HCT116 (cell line): ENCODE measurements around the gene TMEM184B. TPM values are rescaled to one million over a fixed set of nuclear protein-coding genes. Genes with fewer than 3 reads are reported as not detected.

Source experiments
- ATAC-seq: fragments of 200-7000 bp; cut with Tn5 transposase; 2 replicates; pipeline ENCODE4 v1.9.1; 2020; ENCODE audit warnings: mild to moderate bottlenecking, moderate library complexity
- BruUV-seq: library from RNA; stranded (reverse); fragments of 400-500 nt; replicated peaks from 2 replicates; lab custom pipeline; 2021; lab: Mats Ljungman, UMichigan
- CTCF ChIA-PET: fragments of 300-600 bp; sonication (Branson Sonifier 250); formaldehyde crosslinking; loops from one replicate; lab custom pipeline; 2021; ENCODE audit warnings: antibody characterized with exemption; lab: Charles Lee
- POLR2A ChIA-PET: fragments of 300-600, 350-600 bp; sonication (Branson Sonifier 250); formaldehyde crosslinking; loops from one replicate; lab custom pipeline; 2021; ENCODE audit warnings: antibody characterized with exemption; lab: Charles Lee
- RAD21 ChIA-PET, 2 experiments: fragments of 300-600 bp; sonication (Branson Sonifier 250); formaldehyde crosslinking; loops; one replicate each; lab custom pipeline; 2023; ENCODE audit warnings: low total read pairs in 2 of 2; ENCODE audit not compliant: uncharacterized antibody in 2 of 2, unreplicated experiment in 2 of 2, low non-redundant PET in 1 of 2; lab: Charles Lee
- DNase-seq: peaks from one replicate; pipeline ENCODE4 v3.0.0-alpha.2; 2010; ENCODE audit warnings: low read depth, low spot score
- H2AFZ ChIP-seq: fragments of 200-600 bp; shearing (Covaris generic), sonication (generic); 2 replicates; pipeline ENCODE4 v1.6.1; 2017; ENCODE audit warnings: low read depth, mixed run types, mixed read lengths, antibody characterized with exemption, low read length; ENCODE audit not compliant: poor library complexity, severe bottlenecking
- H3K27ac ChIP-seq: 2 replicates; pipeline ENCODE4 v1.5.1; 2012; ENCODE audit warnings: low read depth, low read length
- H3K27me3 ChIP-seq: fragments of 200-600 bp; sonication (generic); 2 replicates; pipeline ENCODE4 v1.6.1; 2016; ENCODE audit warnings: mixed run types, low read length, mixed read lengths; ENCODE audit not compliant: insufficient read depth
- H3K36me3 ChIP-seq, 2 experiments: fragments of 200-500 bp in 1 of 2; fragments of 200-600 bp in 1 of 2; sonication (Bioruptor generic) in 1 of 2; sonication (generic) in 1 of 2; 2 replicates each; pipeline versions ENCODE4 v1.5.1 to v1.6.1; 2014 to 2016; ENCODE audit warnings: low read length in 2 of 2, inconsistent platforms in 1 of 2, mixed read lengths in 1 of 2, mixed run types in 1 of 2; ENCODE audit not compliant: insufficient read depth in 2 of 2, control insufficient read depth in 1 of 2
- H3K4me1 ChIP-seq, 2 experiments: fragments of 200-600 bp in 1 of 2; sonication (generic) in 1 of 2; 2 replicates each; pipeline versions ENCODE4 v1.5.1 to v1.6.1; 2012 to 2017; ENCODE audit warnings: low read length in 2 of 2, inconsistent platforms in 1 of 2, mild to moderate bottlenecking in 1 of 2, mixed read lengths in 1 of 2, mixed run types in 1 of 2, moderate library complexity in 1 of 2; ENCODE audit not compliant: insufficient read depth in 2 of 2, control insufficient read depth in 1 of 2
- H3K4me2 ChIP-seq: fragments of 200-600 bp; sonication (generic); 2 replicates; pipeline ENCODE4 v1.6.1; 2017; ENCODE audit warnings: mixed run types, low read length, mixed read lengths
- H3K4me3 ChIP-seq, 2 experiments: fragments of 200-600 bp in 1 of 2; sonication (generic) in 1 of 2; replicated peaks in 1 of 2; 2 replicates each; pipeline ENCODE4 v1.5.1; 2011 to 2016; ENCODE audit warnings: low read length in 2 of 2, control low read depth in 1 of 2, low read depth in 1 of 2, mild to moderate bottlenecking in 1 of 2, mixed read lengths in 1 of 2, mixed run types in 1 of 2
- H3K79me2 ChIP-seq: fragments of 200-600 bp; sonication (generic); 2 replicates; pipeline ENCODE4 v1.6.1; 2017; ENCODE audit warnings: mild to moderate bottlenecking, mixed run types, low read length, moderate library complexity, mixed read lengths; ENCODE audit not compliant: insufficient read depth
- H3K9ac ChIP-seq: fragments of 200-600 bp; sonication (generic); 2 replicates; pipeline ENCODE4 v1.6.1; 2016; ENCODE audit warnings: low read length, mixed read lengths
- H3K9me2 ChIP-seq: fragments of 200-600 bp; sonication (generic), shearing (Covaris generic); 2 replicates; pipeline ENCODE4 v1.6.1; 2017; ENCODE audit warnings: mixed run types, mild to moderate bottlenecking, moderate library complexity; ENCODE audit not compliant: insufficient read depth
- H3K9me3 ChIP-seq, 2 experiments: fragments of 200-500 bp in 1 of 2; fragments of 200-600 bp in 1 of 2; sonication (Bioruptor generic) in 1 of 2; sonication (generic) in 1 of 2; 2 replicates each; pipeline ENCODE4 v1.6.1; 2014 to 2017; ENCODE audit warnings: low read length in 2 of 2, mixed read lengths in 2 of 2, inconsistent platforms in 1 of 2, low read depth in 1 of 2, mild to moderate bottlenecking in 1 of 2, mixed run types in 1 of 2, moderate library complexity in 1 of 2; ENCODE audit not compliant: control insufficient read depth in 1 of 2, insufficient read depth in 1 of 2
- H4K20me1 ChIP-seq: fragments of 200-600 bp; sonication (generic), shearing (Covaris generic); 2 replicates; pipeline ENCODE4 v1.6.1; 2017; ENCODE audit warnings: mixed run types, mild to moderate bottlenecking, moderate library complexity; ENCODE audit not compliant: insufficient read depth
- ZBTB33 ChIP-seq: IDR thresholded peaks from 2 replicates; pipeline ENCODE4 v1.6.1; 2011; ENCODE audit warnings: mild to moderate bottlenecking, low read length, moderate library complexity; ENCODE audit not compliant: insufficient replicate concordance; ENCODE audit errors: extremely low read depth
- intact Hi-C: fragments of 100-400 bp; cut with micrococcal nuclease; formaldehyde crosslinking; loops from 2 replicates; pipeline ENCODE4 v1.10.0; 2022
- total RNA-seq: library from RNA; stranded (reverse); gene quantifications from one replicate; pipeline ENCODE4 v1.2.1, GENCODE V29; 2021; ENCODE audit not compliant: unreplicated experiment

TMEM184B gene
- total RNA-seq, 1 experiment from 2014 or later: 66.0 TPM

- H3K4me3 ChIP-seq: no peak overlapping the region
- no peaks in the 10 kb centered on the region for H3K27me3 ChIP-seq
- intact Hi-C loops: no loop called here
- no peaks in the 10 kb centered on the region for H3K9me2 ChIP-seq
- H3K79me2 ChIP-seq: peaks cover 12% of the 10 kb centered on the region
- CTCF ChIA-PET: no interaction called here
- BruUV-seq: no TSS peak
- DNase-seq: no peak
- peaks cover 16 to 29% of the 10 kb centered on the region in 2 experiments for H3K4me1 ChIP-seq
- no peak overlapping the region for H3K9ac ChIP-seq
- no peaks in the 10 kb centered on the region; the same call in 1 of the 2 replicates for H4K20me1 ChIP-seq
- no peak for TF ChIP-seq ZBTB33
- TF ChIP-seq, all 23 proteins: peak for 0
- no peak for ATAC-seq
- Histone ChIP-seq H3K36me3 (no peaks in the 10 kb centered on the region; a peak in 1 of 4 replicates), H3K9me3 (no peaks in the 10 kb centered on the region), H2AFZ (no peak overlapping the region), H3K27ac (no peak overlapping the region), H3K4me2 (no peak overlapping the region)
- RAD21 ChIA-PET: no interaction called here
- POLR2A ChIA-PET: no interaction called here
These were observed 48.0 kb upstream of the TMEM184B start for GRCh38 chr22:38320605-38321402.
